ENCODE data around the gene UCN2. TPM values are rescaled to one million over a fixed set of nuclear protein-coding genes. Genes with fewer than 3 reads are reported as not detected.

UCN2 gene
- total RNA-seq, 1 experiment from 2014 or later = 1.8 TPM

- H3K9me3 ChIP-seq (ENCODE audit: control insufficient read depth, insufficient read depth, low read depth, low read length) = no peaks in the 10 kb centered on the region
- in situ Hi-C loops (cut with HindIII; ENCODE audit: low pct_unique_long_range_greater_than_20kb, low sequenced_read_pairs) = no loop called here
- intact Hi-C loops (cut with micrococcal nuclease; ENCODE audit: unreplicated experiment) = no loop called here
- TF ChIP-seq TCF7L2 (IDR thresholded peaks at IDR 0.05; ENCODE audit: low read depth, low read length) (no peak), SIN3A (IDR thresholded peaks at IDR 0.05; ENCODE audit: borderline replicate concordance, insufficient read depth, low read depth, low read length) (no peak), CTCF (IDR thresholded peaks at IDR 0.05) (no peak), POLR2AphosphoS5 (IDR thresholded peaks at IDR 0.05; ENCODE audit: low read depth, low read length) (no peak), REST (IDR thresholded peaks at IDR 0.05; ENCODE audit: insufficient read depth in 1 of 2, low read depth in 2 of 2, low read length in 1 of 2) (no peak)
- H3K27ac ChIP-seq (ENCODE audit: low read length) = no peak overlapping the region
- H3K27me3 ChIP-seq (ENCODE audit: control insufficient read depth, insufficient read depth, low read length) = no peaks in the 10 kb centered on the region
- no peak overlapping the region for H3K4me3 ChIP-seq (ENCODE audit: low read depth in 2 of 2, low read length in 2 of 2)
- DNase-seq (ENCODE audit: low read depth, low spot score) = no peak
- no peaks in the 10 kb centered on the region for H3K4me1 ChIP-seq (ENCODE audit: control insufficient read depth, insufficient read depth, low read length)
- no peaks in the 10 kb centered on the region for H3K36me3 ChIP-seq (ENCODE audit: control insufficient read depth, insufficient read depth, low read length)
- no peak for ATAC-seq
- ChIA-PET CTCF (no interaction called here), POLR2A (no interaction called here)
- no TSS peak for BruUV-seq (replicated peaks)
These were observed 26.8 kb downstream of the UCN2 start for GRCh38 chr3:48536785-48537184.

- DNase-seq (ENCODE audit: low read depth, low spot score) (no peak), ATAC-seq (no peak)
- Histone ChIP-seq H3K4me1 (ENCODE audit: control insufficient read depth, insufficient read depth, low read length) (no peaks in the 10 kb centered on the region), H3K9me3 (ENCODE audit: control insufficient read depth, insufficient read depth, low read depth, low read length) (no peaks in the 10 kb centered on the region), H3K27me3 (ENCODE audit: control insufficient read depth, insufficient read depth, low read length) (no peaks in the 10 kb centered on the region), H3K4me3 (ENCODE audit: low read depth in 2 of 2, low read length in 2 of 2) (no peak overlapping the region), H3K36me3 (ENCODE audit: control insufficient read depth, insufficient read depth, low read length) (no peaks in the 10 kb centered on the region), H3K27ac (ENCODE audit: low read length) (no peak overlapping the region)
- in situ Hi-C loops (cut with HindIII; ENCODE audit: low pct_unique_long_range_greater_than_20kb, low sequenced_read_pairs) = no loop called here
- BruUV-seq (replicated peaks) = no TSS peak
- ChIA-PET CTCF (no interaction called here), POLR2A (no interaction called here)
- intact Hi-C loops (cut with micrococcal nuclease; ENCODE audit: unreplicated experiment) = no loop called here
- TF ChIP-seq POLR2AphosphoS5 (IDR thresholded peaks at IDR 0.05; ENCODE audit: low read depth, low read length) (no peak), REST (IDR thresholded peaks at IDR 0.05; ENCODE audit: insufficient read depth in 1 of 2, low read depth in 2 of 2, low read length in 1 of 2) (no peak), TCF7L2 (IDR thresholded peaks at IDR 0.05; ENCODE audit: low read depth, low read length) (no peak), CTCF (IDR thresholded peaks at IDR 0.05) (no peak), SIN3A (IDR thresholded peaks at IDR 0.05; ENCODE audit: borderline replicate concordance, insufficient read depth, low read depth, low read length) (no peak)
These were observed 27.5 kb downstream of the UCN2 start for GRCh38 chr3:48536116-48536515.
